ENCODE data around the gene CASTOR2.
"Not testable (repeated sequence)": the region's sequence is repeated elsewhere in the genome, so short reads cannot be mapped to it uniquely, and the experiment has no call there.

Gene CASTOR2

DNA sequence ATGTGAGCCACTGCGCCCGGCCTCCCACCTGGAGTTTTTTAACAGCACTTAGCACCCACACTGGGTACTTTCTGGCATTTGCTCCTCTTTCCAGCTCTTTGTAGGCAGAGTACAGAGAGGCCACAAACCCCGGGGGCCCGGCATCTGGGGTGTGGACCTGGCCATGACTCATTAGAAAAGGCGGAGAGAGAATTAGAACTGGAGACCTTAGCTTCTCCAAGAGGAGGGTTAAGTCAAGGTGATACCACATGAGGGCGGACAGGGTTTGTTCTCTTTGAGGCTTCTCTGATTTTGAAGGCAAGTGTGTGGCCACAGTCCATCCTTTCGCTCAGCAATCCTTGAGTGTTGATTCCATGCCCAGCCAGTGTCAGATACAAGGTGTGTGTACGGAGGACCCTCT lies 36.9 kb downstream of the CASTOR2 start:
- not testable (repeated sequence) for H3K9me3 ChIP-seq (ENCODE audit: control insufficient read depth, low read depth, low read length); H3K36me3 ChIP-seq (ENCODE audit: control insufficient read depth, low read depth, low read length); H3K27ac ChIP-seq (ENCODE audit: low read length); H3K9ac ChIP-seq (ENCODE audit: low read length); H3K4me1 ChIP-seq (ENCODE audit: control insufficient read depth, low read depth, low read length); H3K4me3 ChIP-seq (ENCODE audit: low read length); H3K27me3 ChIP-seq (ENCODE audit: control insufficient read depth, insufficient read depth, low read length)

- Histone ChIP-seq H3K27me3 (ENCODE audit: control insufficient read depth, insufficient read depth, low read length) (no peaks in the 10 kb centered on the region), H3K27ac (ENCODE audit: low read length) (no peak overlapping the region), H3K9ac (ENCODE audit: low read length) (no peak overlapping the region), H3K9me3 (ENCODE audit: control insufficient read depth, low read depth, low read length) (no peaks in the 10 kb centered on the region), H3K36me3 (ENCODE audit: control insufficient read depth, low read depth, low read length) (no peaks in the 10 kb centered on the region), H3K4me1 (ENCODE audit: control insufficient read depth, low read depth, low read length) (no peaks in the 10 kb centered on the region), H3K4me3 (ENCODE audit: low read length) (no peak overlapping the region)
These were observed 45.5 kb downstream of the CASTOR2 start for GRCh38 chr7:75010036-75010435.

GRCh38 chr7:75017832-75018231 lies 53.3 kb downstream of the CASTOR2 start:
- H3K27ac ChIP-seq (ENCODE audit: low read length), result no peak overlapping the region
- peaks cover 9% of the 10 kb centered on the region for H3K36me3 ChIP-seq (ENCODE audit: control insufficient read depth, low read depth, low read length)
- no peaks in the 10 kb centered on the region for H3K9me3 ChIP-seq (ENCODE audit: control insufficient read depth, low read depth, low read length)
- no peak overlapping the region for H3K4me3 ChIP-seq (ENCODE audit: low read length)
- no peaks in the 10 kb centered on the region for H3K4me1 ChIP-seq (ENCODE audit: control insufficient read depth, low read depth, low read length)
- H3K9ac ChIP-seq (ENCODE audit: low read length), result no peak overlapping the region
- no peaks in the 10 kb centered on the region for H3K27me3 ChIP-seq (ENCODE audit: control insufficient read depth, insufficient read depth, low read length)

GRCh38 chr7:75018570-75019364 lies 54.3 kb downstream of the CASTOR2 start:
- no peaks in the 10 kb centered on the region for H3K27me3 ChIP-seq (ENCODE audit: control insufficient read depth, insufficient read depth, low read length)
- H3K4me3 ChIP-seq (ENCODE audit: low read length), result no peak overlapping the region
- H3K27ac ChIP-seq (ENCODE audit: low read length), result no peak overlapping the region
- H3K36me3 ChIP-seq (ENCODE audit: control insufficient read depth, low read depth, low read length), result peaks cover 9% of the 10 kb centered on the region
- no peaks in the 10 kb centered on the region for H3K9me3 ChIP-seq (ENCODE audit: control insufficient read depth, low read depth, low read length)
- H3K4me1 ChIP-seq (ENCODE audit: control insufficient read depth, low read depth, low read length), result no peaks in the 10 kb centered on the region
- no peak overlapping the region for H3K9ac ChIP-seq (ENCODE audit: low read length)

DNA sequence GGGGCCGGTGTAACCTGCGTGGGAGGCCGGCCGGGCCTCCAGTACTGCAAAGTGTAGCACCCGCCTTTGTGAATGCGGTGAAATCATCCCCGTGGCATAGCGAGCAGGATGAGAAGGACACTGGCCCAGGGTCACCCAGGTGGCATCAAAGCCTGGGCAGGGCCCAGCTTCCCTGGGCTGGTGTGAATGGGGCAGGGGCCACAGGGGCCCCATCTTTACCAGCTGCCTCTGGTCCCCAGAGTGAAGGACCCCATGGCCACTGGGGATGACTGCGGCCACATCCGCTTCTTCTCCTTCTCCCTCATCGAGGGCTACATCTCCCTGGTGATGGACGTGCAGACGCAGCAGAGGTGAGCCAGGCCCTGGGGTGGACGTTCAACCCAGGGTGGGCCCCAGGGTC lies 55.3 kb downstream of the CASTOR2 start:
- H3K9ac ChIP-seq (ENCODE audit: low read length), result no peak overlapping the region
- H3K4me3 ChIP-seq (ENCODE audit: low read length), result no peak overlapping the region
- no peak overlapping the region for H3K27ac ChIP-seq (ENCODE audit: low read length)
- H3K36me3 ChIP-seq (ENCODE audit: control insufficient read depth, low read depth, low read length), result peaks cover 9% of the 10 kb centered on the region
- no peaks in the 10 kb centered on the region for H3K4me1 ChIP-seq (ENCODE audit: control insufficient read depth, low read depth, low read length)
- no peaks in the 10 kb centered on the region for H3K9me3 ChIP-seq (ENCODE audit: control insufficient read depth, low read depth, low read length)
- H3K27me3 ChIP-seq (ENCODE audit: control insufficient read depth, insufficient read depth, low read length), result no peaks in the 10 kb centered on the region

- no peak overlapping the region for H3K27ac ChIP-seq (ENCODE audit: low read length)
- H3K9me3 ChIP-seq (ENCODE audit: control insufficient read depth, low read depth, low read length), result no peaks in the 10 kb centered on the region
- peaks cover 6% of the 10 kb centered on the region for H3K36me3 ChIP-seq (ENCODE audit: control insufficient read depth, low read depth, low read length)
- H3K27me3 ChIP-seq (ENCODE audit: control insufficient read depth, insufficient read depth, low read length), result no peaks in the 10 kb centered on the region
- no peak overlapping the region for H3K4me3 ChIP-seq (ENCODE audit: low read length)
- no peaks in the 10 kb centered on the region for H3K4me1 ChIP-seq (ENCODE audit: control insufficient read depth, low read depth, low read length)
- no peak overlapping the region for H3K9ac ChIP-seq (ENCODE audit: low read length)
These were observed 60.4 kb downstream of the CASTOR2 start for GRCh38 chr7:75024922-75025321.

GRCh38 chr7:75028299-75028698 lies 63.8 kb downstream of the CASTOR2 start:
- Histone ChIP-seq H3K27me3 (ENCODE audit: control insufficient read depth, insufficient read depth, low read length) (no peaks in the 10 kb centered on the region), H3K27ac (ENCODE audit: low read length) (no peak overlapping the region), H3K9ac (ENCODE audit: low read length) (no peak overlapping the region), H3K4me1 (ENCODE audit: control insufficient read depth, low read depth, low read length) (no peaks in the 10 kb centered on the region), H3K9me3 (ENCODE audit: control insufficient read depth, low read depth, low read length) (no peaks in the 10 kb centered on the region), H3K36me3 (ENCODE audit: control insufficient read depth, low read depth, low read length) (no peaks in the 10 kb centered on the region), H3K4me3 (ENCODE audit: low read length) (no peak overlapping the region)

DNA sequence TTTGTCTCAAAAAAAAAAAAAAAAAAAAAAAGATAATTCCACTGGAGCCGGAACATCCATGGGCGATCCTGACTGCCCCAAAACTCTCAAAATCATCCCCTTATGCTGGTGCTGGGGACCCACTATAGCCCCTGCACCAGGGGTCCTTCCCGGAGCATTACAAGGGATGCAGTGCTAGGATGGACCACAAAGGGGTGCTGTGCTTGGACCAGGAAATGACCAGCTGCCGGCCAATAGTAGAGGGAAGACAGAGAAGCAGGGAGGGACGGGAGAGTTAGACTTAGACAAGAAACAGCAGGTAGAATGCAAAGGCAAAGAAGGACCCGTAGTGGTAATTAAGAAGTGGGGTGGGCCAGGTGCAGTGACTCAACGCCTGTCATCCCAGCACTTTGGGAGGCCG lies 68.6 kb downstream of the CASTOR2 start:
- H3K27me3 ChIP-seq (ENCODE audit: control insufficient read depth, insufficient read depth, low read length), result no peaks in the 10 kb centered on the region
- no peaks in the 10 kb centered on the region for H3K9me3 ChIP-seq (ENCODE audit: control insufficient read depth, low read depth, low read length)
- H3K36me3 ChIP-seq (ENCODE audit: control insufficient read depth, low read depth, low read length), result no peaks in the 10 kb centered on the region
- no peak overlapping the region for H3K9ac ChIP-seq (ENCODE audit: low read length)
- no peak overlapping the region for H3K27ac ChIP-seq (ENCODE audit: low read length)
- H3K4me3 ChIP-seq (ENCODE audit: low read length), result no peak overlapping the region
- no peaks in the 10 kb centered on the region for H3K4me1 ChIP-seq (ENCODE audit: control insufficient read depth, low read depth, low read length)

DNA sequence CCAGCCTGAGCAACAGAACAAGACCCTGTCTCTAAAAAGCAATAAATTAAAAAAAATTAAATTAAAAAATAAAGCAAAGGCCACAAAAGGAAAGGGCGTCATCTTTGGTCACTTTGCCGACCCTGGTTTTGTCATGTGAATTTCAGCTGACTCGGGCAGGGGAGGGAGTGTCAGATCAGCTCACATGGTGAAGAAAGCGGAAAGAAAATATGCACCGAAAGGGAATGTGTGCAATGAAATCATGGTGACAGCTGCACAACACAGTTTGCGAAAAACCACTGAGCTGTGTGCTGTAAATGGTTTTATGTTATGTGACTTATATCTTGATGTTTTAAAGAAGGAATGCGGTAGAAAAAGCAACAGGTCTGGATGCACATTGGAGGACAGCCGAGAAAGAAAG lies 69.3 kb downstream of the CASTOR2 start:
- no peak overlapping the region for H3K27ac ChIP-seq (ENCODE audit: low read length)
- no peaks in the 10 kb centered on the region for H3K4me1 ChIP-seq (ENCODE audit: control insufficient read depth, low read depth, low read length)
- no peaks in the 10 kb centered on the region for H3K36me3 ChIP-seq (ENCODE audit: control insufficient read depth, low read depth, low read length)
- no peaks in the 10 kb centered on the region for H3K9me3 ChIP-seq (ENCODE audit: control insufficient read depth, low read depth, low read length)
- H3K9ac ChIP-seq (ENCODE audit: low read length), result no peak overlapping the region
- H3K27me3 ChIP-seq (ENCODE audit: control insufficient read depth, insufficient read depth, low read length), result no peaks in the 10 kb centered on the region
- no peak overlapping the region for H3K4me3 ChIP-seq (ENCODE audit: low read length)

DNA sequence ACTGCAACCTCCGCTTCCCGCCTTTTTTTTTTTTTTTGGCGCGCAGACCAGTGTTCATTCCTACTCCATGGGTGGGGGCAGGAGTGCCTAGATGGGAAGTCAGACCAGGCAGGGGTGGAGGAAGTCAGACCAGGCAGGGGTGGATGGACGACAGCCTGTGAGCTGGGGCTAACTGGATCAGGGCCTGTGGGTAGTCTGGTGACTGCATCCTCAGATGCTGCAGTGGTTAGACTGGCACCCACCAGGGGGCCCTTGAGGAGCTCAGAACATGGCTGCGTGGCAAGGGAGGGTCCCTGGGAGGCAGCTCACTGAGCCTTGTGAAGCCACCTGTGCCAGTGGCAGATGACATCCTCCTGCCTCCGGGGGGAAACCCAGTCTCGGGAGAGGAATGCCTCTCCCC lies 74.0 kb downstream of the CASTOR2 start:
- Histone ChIP-seq H3K9ac (ENCODE audit: low read length) (no peak overlapping the region), H3K9me3 (ENCODE audit: control insufficient read depth, low read depth, low read length) (no peaks in the 10 kb centered on the region), H3K4me3 (ENCODE audit: low read length) (no peak overlapping the region), H3K4me1 (ENCODE audit: control insufficient read depth, low read depth, low read length) (no peaks in the 10 kb centered on the region), H3K27me3 (ENCODE audit: control insufficient read depth, insufficient read depth, low read length) (no peaks in the 10 kb centered on the region), H3K36me3 (ENCODE audit: control insufficient read depth, low read depth, low read length) (no peaks in the 10 kb centered on the region), H3K27ac (ENCODE audit: low read length) (no peak overlapping the region)

DNA sequence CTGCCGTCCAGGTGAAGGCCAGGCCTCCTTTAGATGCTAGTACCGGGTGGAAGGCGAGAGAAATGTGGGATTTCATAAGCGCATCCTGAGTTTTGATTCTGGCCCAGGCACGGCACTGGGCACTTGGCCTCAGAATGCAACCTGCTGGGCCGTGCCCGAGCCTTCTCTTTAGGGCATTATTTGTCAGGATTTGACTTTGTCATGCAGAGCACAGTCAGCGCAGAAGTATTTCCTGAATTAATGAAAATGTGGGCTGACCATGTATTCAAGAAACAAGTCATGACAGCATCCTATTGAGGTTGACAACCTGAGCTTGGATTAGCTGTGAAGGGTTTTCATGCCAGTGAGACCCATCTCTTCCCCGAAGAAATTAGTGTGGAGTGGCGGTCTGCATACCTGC lies 74.7 kb downstream of the CASTOR2 start:
- Histone ChIP-seq H3K9ac (ENCODE audit: low read length) (no peak overlapping the region), H3K36me3 (ENCODE audit: control insufficient read depth, low read depth, low read length) (no peaks in the 10 kb centered on the region), H3K4me3 (ENCODE audit: low read length) (no peak overlapping the region), H3K27ac (ENCODE audit: low read length) (no peak overlapping the region), H3K27me3 (ENCODE audit: control insufficient read depth, insufficient read depth, low read length) (no peaks in the 10 kb centered on the region), H3K9me3 (ENCODE audit: control insufficient read depth, low read depth, low read length) (no peaks in the 10 kb centered on the region), H3K4me1 (ENCODE audit: control insufficient read depth, low read depth, low read length) (no peaks in the 10 kb centered on the region)

DNA sequence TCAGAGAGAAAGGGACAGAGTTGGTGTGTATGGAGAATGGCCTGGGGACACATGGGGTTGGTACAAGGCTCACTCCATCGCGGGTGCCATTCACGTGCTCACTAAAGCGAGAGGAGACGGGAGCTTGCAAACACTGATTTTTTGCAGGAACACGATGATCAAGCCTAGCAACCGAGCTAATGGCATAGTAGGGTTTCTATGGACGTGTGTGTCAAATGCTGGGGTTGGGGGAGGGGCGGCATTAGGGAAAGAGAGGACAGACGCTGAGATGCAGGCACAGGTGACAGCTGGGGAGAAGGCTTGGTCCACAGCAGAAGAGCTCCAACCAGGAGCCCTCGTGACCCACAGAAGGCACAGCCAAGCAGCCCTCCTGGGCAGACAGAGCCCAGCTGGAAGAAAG lies 75.2 kb downstream of the CASTOR2 start:
- no peaks in the 10 kb centered on the region for H3K27me3 ChIP-seq (ENCODE audit: control insufficient read depth, insufficient read depth, low read length)
- no peaks in the 10 kb centered on the region for H3K9me3 ChIP-seq (ENCODE audit: control insufficient read depth, low read depth, low read length)
- H3K27ac ChIP-seq (ENCODE audit: low read length), result no peak overlapping the region
- no peaks in the 10 kb centered on the region for H3K4me1 ChIP-seq (ENCODE audit: control insufficient read depth, low read depth, low read length)
- no peaks in the 10 kb centered on the region for H3K36me3 ChIP-seq (ENCODE audit: control insufficient read depth, low read depth, low read length)
- H3K9ac ChIP-seq (ENCODE audit: low read length), result no peak overlapping the region
- H3K4me3 ChIP-seq (ENCODE audit: low read length), result no peak overlapping the region
